ENCODE results near the gene PHC2.

Gene PHC2

DNA sequence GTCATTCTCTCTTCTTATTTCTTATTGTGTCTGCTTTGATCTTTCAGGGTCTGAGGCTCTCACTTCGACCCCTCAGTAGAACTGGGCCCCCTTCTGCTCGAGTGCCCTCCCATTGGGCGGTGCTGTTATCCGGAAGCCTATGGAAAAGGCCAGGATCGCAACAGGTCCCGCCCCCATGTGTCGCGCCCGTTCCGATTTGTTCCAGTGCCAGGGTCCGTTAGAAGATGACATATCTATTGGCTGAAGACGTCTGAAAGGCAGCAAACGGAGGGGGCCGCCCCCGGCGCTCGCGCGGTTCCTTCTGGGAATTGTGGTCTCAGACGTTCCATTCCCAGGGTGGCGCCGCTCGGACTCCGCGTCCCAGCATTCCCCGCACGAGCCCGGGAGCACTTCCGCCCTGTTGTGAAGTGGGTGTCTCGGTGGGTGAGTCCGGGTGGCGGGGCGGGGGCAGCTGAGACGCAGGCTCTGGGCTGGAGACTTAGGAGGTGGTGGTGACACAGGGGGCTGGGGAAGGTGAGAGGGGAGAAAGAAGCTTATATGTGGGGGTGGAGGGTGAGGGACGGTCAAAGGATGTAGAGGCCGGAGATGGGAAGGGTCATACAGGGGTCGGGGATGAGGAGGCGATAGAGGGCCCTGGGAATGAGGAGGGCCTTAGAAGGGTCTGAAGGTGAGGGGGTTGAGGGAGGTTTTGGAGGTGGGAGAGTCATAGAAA, 41.5 kb upstream of the PHC2 start, which contains the start of gene ZSCAN20 (continued):
- TF ChIP-seq, protein P1, sequence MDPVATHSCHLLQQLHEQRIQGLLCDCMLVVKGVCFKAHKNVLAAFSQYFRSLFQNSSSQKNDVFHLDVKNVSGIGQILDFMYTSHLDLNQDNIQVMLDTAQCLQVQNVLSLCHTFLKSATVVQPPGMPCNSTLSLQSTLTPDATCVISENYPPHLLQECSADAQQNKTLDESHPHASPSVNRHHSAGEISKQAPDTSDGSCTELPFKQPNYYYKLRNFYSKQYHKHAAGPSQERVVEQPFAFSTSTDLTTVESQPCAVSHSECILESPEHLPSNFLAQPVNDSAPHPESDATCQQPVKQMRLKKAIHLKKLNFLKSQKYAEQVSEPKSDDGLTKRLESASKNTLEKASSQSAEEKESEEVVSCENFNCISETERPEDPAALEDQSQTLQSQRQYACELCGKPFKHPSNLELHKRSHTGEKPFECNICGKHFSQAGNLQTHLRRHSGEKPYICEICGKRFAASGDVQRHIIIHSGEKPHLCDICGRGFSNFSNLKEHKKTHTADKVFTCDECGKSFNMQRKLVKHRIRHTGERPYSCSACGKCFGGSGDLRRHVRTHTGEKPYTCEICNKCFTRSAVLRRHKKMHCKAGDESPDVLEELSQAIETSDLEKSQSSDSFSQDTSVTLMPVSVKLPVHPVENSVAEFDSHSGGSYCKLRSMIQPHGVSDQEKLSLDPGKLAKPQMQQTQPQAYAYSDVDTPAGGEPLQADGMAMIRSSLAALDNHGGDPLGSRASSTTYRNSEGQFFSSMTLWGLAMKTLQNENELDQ (tag by site-specific recombination; IDR thresholded peaks at IDR 0.05; ENCODE audit: low read depth), result no peak
- TF ChIP-seq ZNF626 (tag by site-specific recombination; IDR thresholded peaks at IDR 0.05), result no peak
- TF ChIP-seq, protein P2, sequence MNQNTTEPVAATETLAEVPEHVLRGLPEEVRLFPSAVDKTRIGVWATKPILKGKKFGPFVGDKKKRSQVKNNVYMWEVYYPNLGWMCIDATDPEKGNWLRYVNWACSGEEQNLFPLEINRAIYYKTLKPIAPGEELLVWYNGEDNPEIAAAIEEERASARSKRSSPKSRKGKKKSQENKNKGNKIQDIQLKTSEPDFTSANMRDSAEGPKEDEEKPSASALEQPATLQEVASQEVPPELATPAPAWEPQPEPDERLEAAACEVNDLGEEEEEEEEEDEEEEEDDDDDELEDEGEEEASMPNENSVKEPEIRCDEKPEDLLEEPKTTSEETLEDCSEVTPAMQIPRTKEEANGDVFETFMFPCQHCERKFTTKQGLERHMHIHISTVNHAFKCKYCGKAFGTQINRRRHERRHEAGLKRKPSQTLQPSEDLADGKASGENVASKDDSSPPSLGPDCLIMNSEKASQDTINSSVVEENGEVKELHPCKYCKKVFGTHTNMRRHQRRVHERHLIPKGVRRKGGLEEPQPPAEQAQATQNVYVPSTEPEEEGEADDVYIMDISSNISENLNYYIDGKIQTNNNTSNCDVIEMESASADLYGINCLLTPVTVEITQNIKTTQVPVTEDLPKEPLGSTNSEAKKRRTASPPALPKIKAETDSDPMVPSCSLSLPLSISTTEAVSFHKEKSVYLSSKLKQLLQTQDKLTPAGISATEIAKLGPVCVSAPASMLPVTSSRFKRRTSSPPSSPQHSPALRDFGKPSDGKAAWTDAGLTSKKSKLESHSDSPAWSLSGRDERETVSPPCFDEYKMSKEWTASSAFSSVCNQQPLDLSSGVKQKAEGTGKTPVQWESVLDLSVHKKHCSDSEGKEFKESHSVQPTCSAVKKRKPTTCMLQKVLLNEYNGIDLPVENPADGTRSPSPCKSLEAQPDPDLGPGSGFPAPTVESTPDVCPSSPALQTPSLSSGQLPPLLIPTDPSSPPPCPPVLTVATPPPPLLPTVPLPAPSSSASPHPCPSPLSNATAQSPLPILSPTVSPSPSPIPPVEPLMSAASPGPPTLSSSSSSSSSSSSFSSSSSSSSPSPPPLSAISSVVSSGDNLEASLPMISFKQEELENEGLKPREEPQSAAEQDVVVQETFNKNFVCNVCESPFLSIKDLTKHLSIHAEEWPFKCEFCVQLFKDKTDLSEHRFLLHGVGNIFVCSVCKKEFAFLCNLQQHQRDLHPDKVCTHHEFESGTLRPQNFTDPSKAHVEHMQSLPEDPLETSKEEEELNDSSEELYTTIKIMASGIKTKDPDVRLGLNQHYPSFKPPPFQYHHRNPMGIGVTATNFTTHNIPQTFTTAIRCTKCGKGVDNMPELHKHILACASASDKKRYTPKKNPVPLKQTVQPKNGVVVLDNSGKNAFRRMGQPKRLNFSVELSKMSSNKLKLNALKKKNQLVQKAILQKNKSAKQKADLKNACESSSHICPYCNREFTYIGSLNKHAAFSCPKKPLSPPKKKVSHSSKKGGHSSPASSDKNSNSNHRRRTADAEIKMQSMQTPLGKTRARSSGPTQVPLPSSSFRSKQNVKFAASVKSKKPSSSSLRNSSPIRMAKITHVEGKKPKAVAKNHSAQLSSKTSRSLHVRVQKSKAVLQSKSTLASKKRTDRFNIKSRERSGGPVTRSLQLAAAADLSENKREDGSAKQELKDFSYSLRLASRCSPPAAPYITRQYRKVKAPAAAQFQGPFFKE (tag by site-specific recombination; IDR thresholded peaks at IDR 0.05; ENCODE audit: borderline replicate concordance), result no peak
- TF ChIP-seq ZNF302 (tag by site-specific recombination; IDR thresholded peaks at IDR 0.05; ENCODE audit: low read depth), result no peak
- 0 out of 2 replicates have a peak, but pooled peaks have one; percentile 19 for TF ChIP-seq KLF7 (tag by site-specific recombination; IDR thresholded peaks at IDR 0.05; ENCODE audit: borderline replicate concordance)
- no peak for TF ChIP-seq ZNF223 (tag by site-specific recombination; IDR thresholded peaks at IDR 0.05)
- TF ChIP-seq ZNF473 (tag by site-specific recombination; IDR thresholded peaks at IDR 0.05), result no peak
- no peak for TF ChIP-seq ZNF548 (tag by site-specific recombination; IDR thresholded peaks at IDR 0.05)
- TF ChIP-seq ZNF530 (tag by site-specific recombination; IDR thresholded peaks at IDR 0.05; ENCODE audit: low read depth), result no peak
- TF ChIP-seq SP3 (tag by site-specific recombination; IDR thresholded peaks at IDR 0.05), result peak; percentile 97
- TF ChIP-seq BCL11A (tag by site-specific recombination; IDR thresholded peaks at IDR 0.05; ENCODE audit: low read depth), result no peak
- no peak for TF ChIP-seq ZNF366 (tag by site-specific recombination; conservative IDR thresholded peaks at IDR 0.05)
- TF ChIP-seq ZNF624 (tag by site-specific recombination; IDR thresholded peaks at IDR 0.05), result no peak
- TF ChIP-seq ZNF837 (tag by site-specific recombination; IDR thresholded peaks at IDR 0.05), result no peak
- TF ChIP-seq SP2 (tag by site-specific recombination; IDR thresholded peaks at IDR 0.05), result peak; percentile 99
- no peak for TF ChIP-seq KLF10 (tag by site-specific recombination; IDR thresholded peaks at IDR 0.05)
- peak; percentile 31; the same call in 1 of the 2 replicates for TF ChIP-seq ZNF24 (tag by site-specific recombination; IDR thresholded peaks at IDR 0.05)
- no peak for TF ChIP-seq ZNF416 (tag by site-specific recombination; IDR thresholded peaks at IDR 0.05)
- TF ChIP-seq ZNF10 (tag by site-specific recombination; IDR thresholded peaks at IDR 0.05), result no peak; the same call in 1 of the 2 replicates
- TF ChIP-seq ZNF140 (tag by site-specific recombination; IDR thresholded peaks at IDR 0.05), result no peak
- TF ChIP-seq ZNF2 (tag by site-specific recombination; IDR thresholded peaks at IDR 0.05), result peak; percentile 67; the same call in 1 of the 2 replicates
- peak; percentile 57 for TF ChIP-seq GLIS1 (tag by site-specific recombination; IDR thresholded peaks at IDR 0.05)
- TF ChIP-seq ZXDB (tag by site-specific recombination; IDR thresholded peaks at IDR 0.05), result peak; percentile 71
- TF ChIP-seq, protein P3, sequence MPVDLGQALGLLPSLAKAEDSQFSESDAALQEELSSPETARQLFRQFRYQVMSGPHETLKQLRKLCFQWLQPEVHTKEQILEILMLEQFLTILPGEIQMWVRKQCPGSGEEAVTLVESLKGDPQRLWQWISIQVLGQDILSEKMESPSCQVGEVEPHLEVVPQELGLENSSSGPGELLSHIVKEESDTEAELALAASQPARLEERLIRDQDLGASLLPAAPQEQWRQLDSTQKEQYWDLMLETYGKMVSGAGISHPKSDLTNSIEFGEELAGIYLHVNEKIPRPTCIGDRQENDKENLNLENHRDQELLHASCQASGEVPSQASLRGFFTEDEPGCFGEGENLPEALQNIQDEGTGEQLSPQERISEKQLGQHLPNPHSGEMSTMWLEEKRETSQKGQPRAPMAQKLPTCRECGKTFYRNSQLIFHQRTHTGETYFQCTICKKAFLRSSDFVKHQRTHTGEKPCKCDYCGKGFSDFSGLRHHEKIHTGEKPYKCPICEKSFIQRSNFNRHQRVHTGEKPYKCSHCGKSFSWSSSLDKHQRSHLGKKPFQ (tag by site-specific recombination; IDR thresholded peaks at IDR 0.05), result no peak
- no peak for TF ChIP-seq ZNF560 (tag by site-specific recombination; IDR thresholded peaks at IDR 0.05; ENCODE audit: borderline replicate concordance)
- TF ChIP-seq ZNF248 (tag by site-specific recombination; IDR thresholded peaks at IDR 0.05), result no peak
- TF ChIP-seq ZNF670 (tag by site-specific recombination; IDR thresholded peaks at IDR 0.05; ENCODE audit: low read depth), result no peak
- TF ChIP-seq ZNF776 (tag by site-specific recombination; IDR thresholded peaks at IDR 0.05; ENCODE audit: borderline replicate concordance), result no peak
- TF ChIP-seq, protein P4, sequence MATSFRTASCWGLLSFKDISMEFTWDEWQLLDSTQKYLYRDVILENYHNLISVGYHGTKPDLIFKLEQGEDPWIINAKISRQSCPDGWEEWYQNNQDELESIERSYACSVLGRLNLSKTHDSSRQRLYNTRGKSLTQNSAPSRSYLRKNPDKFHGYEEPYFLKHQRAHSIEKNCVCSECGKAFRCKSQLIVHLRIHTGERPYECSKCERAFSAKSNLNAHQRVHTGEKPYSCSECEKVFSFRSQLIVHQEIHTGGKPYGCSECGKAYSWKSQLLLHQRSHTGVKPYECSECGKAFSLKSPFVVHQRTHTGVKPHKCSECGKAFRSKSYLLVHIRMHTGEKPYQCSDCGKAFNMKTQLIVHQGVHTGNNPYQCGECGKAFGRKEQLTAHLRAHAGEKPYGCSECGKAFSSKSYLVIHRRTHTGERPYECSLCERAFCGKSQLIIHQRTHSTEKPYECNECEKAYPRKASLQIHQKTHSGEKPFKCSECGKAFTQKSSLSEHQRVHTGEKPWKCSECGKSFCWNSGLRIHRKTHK (tag by site-specific recombination; IDR thresholded peaks at IDR 0.05), result no peak
- TF ChIP-seq KLF9 (tag by site-specific recombination; IDR thresholded peaks at IDR 0.05; ENCODE audit: low read depth), result peak; percentile 59; the same call in 1 of the 2 replicates
